Astrocyte (in vitro differentiated cells and primary cell): ENCODE data around the gene GJD3. TPM values are rescaled to one million over a fixed set of nuclear protein-coding genes. Genes with fewer than 3 reads are reported as not detected.

Source experiments
- DNase-seq: peaks from one replicate; pipeline ENCODE4 v3.0.0-alpha.2; 2010; ENCODE audit warnings: low read depth
- FAIRE-seq: peaks from 2 replicates; lab custom pipeline; 2011; peaks lifted over from hg19 to GRCh38; lab: Jason Lieb, UNC
- H2AFZ ChIP-seq: 2 replicates; pipeline ENCODE4 v1.6.0; 2012; ENCODE audit warnings: low read depth, low read length, inconsistent platforms
- H3K27ac ChIP-seq: 2 replicates; pipeline ENCODE4 v1.5.1; 2011; ENCODE audit warnings: low read depth, low read length, inconsistent platforms
- H3K27me3 ChIP-seq: 2 replicates; pipeline ENCODE4 v1.6.0; 2011; ENCODE audit warnings: low read length, inconsistent platforms; ENCODE audit not compliant: insufficient read depth
- H3K36me3 ChIP-seq: 2 replicates; pipeline ENCODE4 v1.5.1; 2011; ENCODE audit warnings: low read length, inconsistent platforms; ENCODE audit not compliant: insufficient read depth
- H3K4me1 ChIP-seq: 2 replicates; pipeline ENCODE4 v1.5.1; 2011; ENCODE audit warnings: low read length, inconsistent platforms; ENCODE audit not compliant: insufficient read depth
- H3K4me2 ChIP-seq: 2 replicates; pipeline ENCODE4 v1.6.0; 2012; ENCODE audit warnings: low read length, inconsistent platforms
- H3K4me3 ChIP-seq: 2 replicates; pipeline ENCODE4 v1.5.1; 2011; ENCODE audit warnings: low read depth, mild to moderate bottlenecking, low read length, inconsistent platforms; ENCODE audit not compliant: insufficient read depth
- H3K79me2 ChIP-seq: 2 replicates; pipeline ENCODE4 v1.6.0; 2012; ENCODE audit warnings: mild to moderate bottlenecking, low read length, inconsistent platforms; ENCODE audit not compliant: insufficient read depth
- H3K9ac ChIP-seq: 2 replicates; pipeline ENCODE4 v1.6.0; 2012; ENCODE audit warnings: mild to moderate bottlenecking, low read length, inconsistent platforms
- H3K9me3 ChIP-seq: 2 replicates; pipeline ENCODE4 v1.5.1; 2012; ENCODE audit warnings: low read depth, mild to moderate bottlenecking, low read length, inconsistent platforms; ENCODE audit not compliant: insufficient read depth
- H4K20me1 ChIP-seq: 2 replicates; pipeline ENCODE4 v1.6.0; 2012; ENCODE audit warnings: low read length, inconsistent platforms; ENCODE audit not compliant: insufficient read depth
- H3K27ac Mint-ChIP-seq: one replicate; pipeline ENCODE4 v1.8.0; 2021; ENCODE audit warnings: mild to moderate bottlenecking, mixed read lengths; ENCODE audit not compliant: unreplicated experiment
- H3K27me3 Mint-ChIP-seq: one replicate; pipeline ENCODE4 v1.8.0; 2021; ENCODE audit warnings: low read depth, mixed read lengths; ENCODE audit not compliant: unreplicated experiment
- H3K36me3 Mint-ChIP-seq: one replicate; pipeline ENCODE4 v1.8.0; 2021; ENCODE audit warnings: low read depth, mixed read lengths; ENCODE audit not compliant: unreplicated experiment
- H3K4me1 Mint-ChIP-seq: one replicate; pipeline ENCODE4 v1.8.0; 2021; ENCODE audit warnings: low read depth, mixed read lengths; ENCODE audit not compliant: unreplicated experiment
- H3K4me3 Mint-ChIP-seq: one replicate; pipeline ENCODE4 v1.8.0; 2021; ENCODE audit warnings: mild to moderate bottlenecking, moderate library complexity, mixed read lengths; ENCODE audit not compliant: unreplicated experiment
- H3K9me3 Mint-ChIP-seq: one replicate; pipeline ENCODE4 v1.8.0; 2021; ENCODE audit warnings: mild to moderate bottlenecking, mixed read lengths; ENCODE audit not compliant: unreplicated experiment
- EZH2 ChIP-seq: IDR thresholded peaks from 2 replicates; pipeline ENCODE4 v1.6.1; 2012; ENCODE audit warnings: mild to moderate bottlenecking, low read length, inconsistent platforms; ENCODE audit not compliant: insufficient read depth
- total RNA-seq: library from RNA; stranded (reverse); gene quantifications from 2 replicates; pipeline ENCODE4 v1.2.1, GENCODE V29; 2021
- TF ChIP-seq, protein P1 (sequence below): IDR thresholded peaks from 2 replicates; pipeline ENCODE4 v1.5.1; 2011; ENCODE audit warnings: low read depth, mild to moderate bottlenecking, inconsistent platforms, low read length, moderate library complexity; ENCODE audit not compliant: insufficient read depth

The GJD3 gene
- total RNA-seq, 1 donor from 2014 or later: 0.43 TPM

DNA sequence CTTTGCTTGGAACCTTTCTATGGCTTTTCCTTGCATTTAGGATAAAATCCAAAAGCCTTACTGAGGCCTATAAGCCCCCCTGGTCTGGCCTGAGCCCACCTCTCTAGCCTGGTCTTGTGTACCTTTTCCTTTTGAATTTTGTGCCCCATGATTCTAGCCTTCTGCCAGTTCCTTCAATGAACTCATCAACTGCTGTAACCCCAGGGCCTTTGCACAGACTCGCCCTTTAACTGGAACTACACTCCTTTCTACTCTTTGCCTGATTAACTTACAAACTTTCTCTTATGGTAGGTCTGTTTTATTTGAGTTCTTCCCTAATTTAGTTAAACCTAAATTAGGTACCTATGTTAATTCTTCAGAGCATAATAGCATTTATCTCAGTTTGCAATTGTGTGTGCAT is 24.2 kb downstream of the GJD3 start:
- Histone ChIP-seq H3K4me3 (peak overlapping the region; percentile 63), H3K79me2 (peaks cover 54% of the 10 kb centered on the region), H3K9me3 (no peaks in the 10 kb centered on the region), H3K9ac (peak overlapping the region; percentile 88), H3K4me1 (peaks cover 36% of the 10 kb centered on the region), H3K36me3 (peaks cover 4% of the 10 kb centered on the region), H3K27me3 (no peaks in the 10 kb centered on the region), H3K4me2 (peak overlapping the region; percentile 95), H2AFZ (no peak overlapping the region), H4K20me1 (peaks cover 49% of the 10 kb centered on the region), H3K27ac (no peak overlapping the region)
- DNase-seq (no peak), FAIRE-seq (no peak)
- H3K36me3 Mint-ChIP-seq: peaks cover 4% of the 10 kb centered on the region
- TF ChIP-seq, protein P1, sequence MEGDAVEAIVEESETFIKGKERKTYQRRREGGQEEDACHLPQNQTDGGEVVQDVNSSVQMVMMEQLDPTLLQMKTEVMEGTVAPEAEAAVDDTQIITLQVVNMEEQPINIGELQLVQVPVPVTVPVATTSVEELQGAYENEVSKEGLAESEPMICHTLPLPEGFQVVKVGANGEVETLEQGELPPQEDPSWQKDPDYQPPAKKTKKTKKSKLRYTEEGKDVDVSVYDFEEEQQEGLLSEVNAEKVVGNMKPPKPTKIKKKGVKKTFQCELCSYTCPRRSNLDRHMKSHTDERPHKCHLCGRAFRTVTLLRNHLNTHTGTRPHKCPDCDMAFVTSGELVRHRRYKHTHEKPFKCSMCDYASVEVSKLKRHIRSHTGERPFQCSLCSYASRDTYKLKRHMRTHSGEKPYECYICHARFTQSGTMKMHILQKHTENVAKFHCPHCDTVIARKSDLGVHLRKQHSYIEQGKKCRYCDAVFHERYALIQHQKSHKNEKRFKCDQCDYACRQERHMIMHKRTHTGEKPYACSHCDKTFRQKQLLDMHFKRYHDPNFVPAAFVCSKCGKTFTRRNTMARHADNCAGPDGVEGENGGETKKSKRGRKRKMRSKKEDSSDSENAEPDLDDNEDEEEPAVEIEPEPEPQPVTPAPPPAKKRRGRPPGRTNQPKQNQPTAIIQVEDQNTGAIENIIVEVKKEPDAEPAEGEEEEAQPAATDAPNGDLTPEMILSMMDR: no peak
- no peak for TF ChIP-seq EZH2
- H3K4me1 Mint-ChIP-seq: peaks cover 8% of the 10 kb centered on the region
- H3K9me3 Mint-ChIP-seq: no peaks in the 10 kb centered on the region
- no peaks in the 10 kb centered on the region for H3K27me3 Mint-ChIP-seq
- H3K27ac Mint-ChIP-seq: peak overlapping the region; percentile 70
- peak overlapping the region; percentile 82 for H3K4me3 Mint-ChIP-seq

- H3K4me2 ChIP-seq: no peak overlapping the region
- no peak overlapping the region for H2AFZ ChIP-seq
- Mint-ChIP-seq H3K36me3 (peaks cover 7% of the 10 kb centered on the region), H3K27ac (no peak overlapping the region), H3K9me3 (no peaks in the 10 kb centered on the region), H3K4me1 (peaks cover 6% of the 10 kb centered on the region), H3K4me3 (no peak overlapping the region), H3K27me3 (no peaks in the 10 kb centered on the region)
- no peaks in the 10 kb centered on the region for H3K9me3 ChIP-seq
- H3K27me3 ChIP-seq: no peaks in the 10 kb centered on the region
- H3K4me1 ChIP-seq: peaks cover 33% of the 10 kb centered on the region
- FAIRE-seq (no peak), DNase-seq (no peak)
- peaks cover 55% of the 10 kb centered on the region for H3K79me2 ChIP-seq
- H4K20me1 ChIP-seq: peaks cover 55% of the 10 kb centered on the region
- H3K4me3 ChIP-seq: no peak overlapping the region
- peaks cover 4% of the 10 kb centered on the region for H3K36me3 ChIP-seq
- no peak overlapping the region for H3K27ac ChIP-seq
- H3K9ac ChIP-seq: no peak overlapping the region
- no peak for TF ChIP-seq EZH2
- TF ChIP-seq, protein P1: no peak
Observed at GRCh38 chr17:40338941-40339649, 25.4 kb downstream of the GJD3 start.

DNA sequence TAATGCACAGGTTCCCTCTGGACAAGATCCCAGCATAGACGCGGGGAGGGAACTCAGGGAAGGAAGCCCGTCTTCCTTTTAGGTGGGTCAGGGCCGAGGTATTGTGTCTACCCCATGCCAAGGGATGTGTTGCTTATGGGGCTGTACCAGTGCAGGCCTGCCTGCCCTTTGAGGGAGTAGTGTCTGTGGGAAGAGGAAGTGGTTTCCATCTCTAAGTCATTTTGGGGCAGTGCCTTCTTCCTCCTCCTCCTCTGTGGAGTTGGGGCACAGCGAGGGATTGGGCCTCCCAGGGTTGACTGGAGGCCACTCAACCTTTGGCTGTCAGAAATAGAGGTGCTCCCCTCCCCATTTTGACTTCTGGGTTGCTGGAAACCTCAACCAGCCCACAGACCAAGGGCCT is 26.5 kb downstream of the GJD3 start:
- FAIRE-seq (no peak), DNase-seq (no peak)
- Histone ChIP-seq H3K27ac (no peak overlapping the region), H3K36me3 (peaks cover 4% of the 10 kb centered on the region), H3K4me2 (no peak overlapping the region), H3K27me3 (no peaks in the 10 kb centered on the region), H3K4me1 (peaks cover 23% of the 10 kb centered on the region), H3K9me3 (no peaks in the 10 kb centered on the region), H3K79me2 (peaks cover 50% of the 10 kb centered on the region), H2AFZ (no peak overlapping the region), H3K4me3 (no peak overlapping the region), H3K9ac (no peak overlapping the region), H4K20me1 (peaks cover 52% of the 10 kb centered on the region)
- Mint-ChIP-seq H3K36me3 (peaks cover 7% of the 10 kb centered on the region), H3K27ac (no peak overlapping the region), H3K4me3 (no peak overlapping the region), H3K9me3 (no peaks in the 10 kb centered on the region), H3K4me1 (peaks cover 6% of the 10 kb centered on the region), H3K27me3 (no peaks in the 10 kb centered on the region)
- TF ChIP-seq, protein P1: no peak
- TF ChIP-seq EZH2: no peak
